K562 (cell line): Measurements from ENCODE around the gene SRP72. TPM values are rescaled to one million over a fixed set of nuclear protein-coding genes. Genes with fewer than 3 reads are reported as not detected.
A peak's percentile ranks its signal among the peaks of the same experiment; 100 is the strongest.

Source experiments
- BCOR ChIP-seq: fragments of 450-650 bp; IDR thresholded peaks from 2 replicates; pipeline ENCODE4 v1.6.1; 2016
- BRD4 ChIP-seq: fragments of 200-600 bp; sonication (generic); IDR thresholded peaks from 2 replicates; pipeline ENCODE4 v1.6.1; 2017; ENCODE audit warnings: inconsistent platforms
- CREM ChIP-seq: IDR thresholded peaks from 2 replicates; pipeline ENCODE4 v1.6.1; 2014; ENCODE audit warnings: antibody characterized with exemption, low read depth
- FOXK2 ChIP-seq, 2 experiments: fragments of 450-650 bp; IDR thresholded peaks in 1 of 2; conservative IDR thresholded peaks in 1 of 2; 2 replicates each; pipeline ENCODE4 v1.6.1; 2016; ENCODE audit warnings: low read depth in 2 of 2, mild to moderate bottlenecking in 1 of 2
- POLR2H ChIP-seq: IDR thresholded peaks from 2 replicates; pipeline ENCODE4 v1.6.1; 2016; ENCODE audit warnings: missing genetic modification characterization, low read depth, mild to moderate bottlenecking, control low read depth, missing compliant biosample characterization, moderate library complexity
- PTBP1 ChIP-seq: fragments of 200-400 bp; formaldehyde crosslinking; IDR thresholded peaks from 2 replicates; pipeline ENCODE4 v1.6.1; 2017; ENCODE audit warnings: low read depth, low read length
- SLC30A9 ChIP-seq: fragments of 250-450 bp; sonication (Bioruptor Pico); IDR thresholded peaks from 2 replicates; pipeline ENCODE4 v1.8.0; 2022; ENCODE audit warnings: mild to moderate bottlenecking, moderate library complexity
- SMAD3 ChIP-seq: fragments of 450-650 bp; formaldehyde crosslinking; conservative IDR thresholded peaks from 2 replicates; pipeline ENCODE4 v1.4.0; 2020; ENCODE audit warnings: mild to moderate bottlenecking
- TEAD1 ChIP-seq, 2 experiments: fragments of 450-650 bp in 1 of 2; sonication (generic) in 1 of 2; formaldehyde crosslinking; IDR thresholded peaks; 2 replicates each; pipeline versions ENCODE4 v1.4.0 to v1.8.0; 2020 to 2022; ENCODE audit warnings: mild to moderate bottlenecking in 2 of 2, missing genetic modification reagents in 1 of 2
- TEAD2 ChIP-seq: fragments of 450-650 bp; IDR thresholded peaks from 2 replicates; pipeline ENCODE4 v1.6.1; 2016; ENCODE audit warnings: missing genetic modification characterization, control low read depth, missing compliant biosample characterization
- TEAD4 ChIP-seq, 2 experiments: sonication (generic) in 1 of 2; formaldehyde crosslinking in 1 of 2; IDR thresholded peaks; 2 replicates each; pipeline versions ENCODE4 v1.6.1 to v1.8.0; 2012 to 2022; ENCODE audit warnings: borderline replicate concordance in 1 of 2, inconsistent platforms in 1 of 2, low read length in 1 of 2, mild to moderate bottlenecking in 1 of 2, missing genetic modification reagents in 1 of 2
- XRCC4 ChIP-seq: IDR thresholded peaks from one replicate; pipeline ENCODE4 v1.6.1; 2011; ENCODE audit not compliant: insufficient read depth, insufficient read length; ENCODE audit errors: extremely low read depth
- ZNF584 ChIP-seq: fragments of 200-800 bp; sonication (Bioruptor generic); IDR thresholded peaks from 2 replicates; pipeline ENCODE4 v1.6.1; 2016; ENCODE audit warnings: low read depth, mild to moderate bottlenecking, missing genetic modification characterization, missing compliant biosample characterization
- ZNF77 ChIP-seq: fragments of 250-450 bp; sonication (Bioruptor Pico); IDR thresholded peaks from 2 replicates; pipeline ENCODE4 v1.5.0; 2020
- polyA plus RNA-seq, 8 experiments: library from polyadenylated mRNA; depleted of rRNA in 4 of 8; stranded (reverse) in 5 of 8; unstranded in 3 of 8; fragments of >200 nt; fragmentation: Nextera tagmentation in 2 of 8; fragmentation: Illumina TruSeq in 1 of 8; extraction: Ambion mirVana in 2 of 8; extraction: Trizol in 1 of 8; gene quantifications; 2 replicates each; pipeline versions ENCODE4 v1.2.1 to v1.2.3, GENCODE V29; 2011 to 2014; ENCODE audit warnings: inconsistent platforms in 1 of 8, missing spikeins in 1 of 8
- total RNA-seq, 7 experiments: library from RNA; depleted of rRNA in 6 of 7; stranded (reverse); fragments of >200 nt in 6 of 7; fragmentation: Illumina TruSeq in 2 of 7; extraction: Trizol in 2 of 7; gene quantifications; 2 replicates each; pipeline versions ENCODE4 v1.2.1 to v1.2.3, GENCODE V29; 2011 to 2021; ENCODE audit warnings: low replicate concordance in 1 of 7
- TF ChIP-seq, protein P1 (sequence below): sonication (generic); formaldehyde crosslinking; IDR thresholded peaks from 2 replicates; pipeline ENCODE4 v1.8.0; 2022; ENCODE audit warnings: missing genetic modification reagents, mild to moderate bottlenecking, borderline replicate concordance
- TF ChIP-seq, protein P2 (sequence below): fragments of 250-450 bp; sonication (Bioruptor Pico); IDR thresholded peaks from 2 replicates; pipeline ENCODE4 v1.4.0; 2020; ENCODE audit warnings: mild to moderate bottlenecking, moderate library complexity
- TF ChIP-seq, protein P3 (sequence below): sonication (generic); formaldehyde crosslinking; IDR thresholded peaks from 2 replicates; pipeline ENCODE4 v1.8.0; 2022; ENCODE audit warnings: missing genetic modification reagents, mild to moderate bottlenecking, borderline replicate concordance
- TF ChIP-seq, protein P4 (sequence below): fragments of 450-650 bp; IDR thresholded peaks from 2 replicates; pipeline ENCODE4 v1.6.1; 2016; ENCODE audit warnings: mild to moderate bottlenecking
- TF ChIP-seq, protein P5 (sequence below): fragments of 250-450 bp; sonication (Bioruptor Pico); IDR thresholded peaks from 2 replicates; pipeline ENCODE4 v1.5.0; 2021

SRP72 gene
- total and polyA plus RNA-seq, 9 of the 15 experiments (the other 6 are each of a cell fraction or from before 2014, with no cell fraction given): 124 to 341 (median 202) TPM

DNA sequence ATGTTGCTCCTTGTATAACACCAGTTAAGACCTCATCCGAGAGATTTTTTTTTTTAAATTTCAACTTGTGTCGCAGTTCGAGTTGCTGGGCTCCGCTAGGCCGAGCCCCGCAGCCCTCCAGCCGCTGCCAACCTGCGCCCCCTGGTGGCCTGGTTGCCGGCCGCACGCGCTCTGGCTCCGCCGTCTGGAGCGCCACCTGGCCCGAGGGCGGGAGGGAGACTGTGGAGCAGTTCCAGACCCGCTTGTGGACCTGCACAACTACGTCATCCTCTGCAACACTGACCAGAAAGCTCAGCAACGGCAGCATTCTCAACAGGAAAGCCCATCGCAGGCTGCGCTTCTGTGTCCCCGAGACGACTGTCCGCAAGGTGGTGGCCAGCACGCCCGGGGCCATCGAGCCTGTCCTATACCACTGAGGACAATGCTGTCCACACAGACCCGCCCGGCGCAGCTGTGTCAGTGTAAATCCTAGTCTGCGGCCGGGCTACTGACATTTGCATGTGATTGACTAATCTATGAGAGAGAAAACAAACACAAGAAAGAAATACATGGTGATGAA lies 77.2 kb downstream of the SRP72 start (continued):
- TF ChIP-seq, protein P1, sequence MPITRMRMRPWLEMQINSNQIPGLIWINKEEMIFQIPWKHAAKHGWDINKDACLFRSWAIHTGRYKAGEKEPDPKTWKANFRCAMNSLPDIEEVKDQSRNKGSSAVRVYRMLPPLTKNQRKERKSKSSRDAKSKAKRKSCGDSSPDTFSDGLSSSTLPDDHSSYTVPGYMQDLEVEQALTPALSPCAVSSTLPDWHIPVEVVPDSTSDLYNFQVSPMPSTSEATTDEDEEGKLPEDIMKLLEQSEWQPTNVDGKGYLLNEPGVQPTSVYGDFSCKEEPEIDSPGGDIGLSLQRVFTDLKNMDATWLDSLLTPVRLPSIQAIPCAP (CRISPR knock-in tag): no peak
- TF ChIP-seq CREM: peak; percentile 87
- no peak for TF ChIP-seq BRD4
- TF ChIP-seq TEAD4 (IDR thresholded peaks at IDR 0.05; ENCODE audit: low read length): no peak
- no peak for TF ChIP-seq TEAD4 (CRISPR knock-in tag; IDR thresholded peaks at IDR 0.05; ENCODE audit: borderline replicate concordance)
- peak in 1 of 2 experiments; percentile 57; a peak in 1 of 4 replicates for TF ChIP-seq TEAD1 (CRISPR knock-in tag; IDR thresholded peaks at IDR 0.05)
- no peak for TF ChIP-seq SMAD3 (CRISPR knock-in tag)
- TF ChIP-seq BCOR: no peak; the same call in 1 of the 2 replicates
- no peak for TF ChIP-seq XRCC4
- TF ChIP-seq, protein P2, sequence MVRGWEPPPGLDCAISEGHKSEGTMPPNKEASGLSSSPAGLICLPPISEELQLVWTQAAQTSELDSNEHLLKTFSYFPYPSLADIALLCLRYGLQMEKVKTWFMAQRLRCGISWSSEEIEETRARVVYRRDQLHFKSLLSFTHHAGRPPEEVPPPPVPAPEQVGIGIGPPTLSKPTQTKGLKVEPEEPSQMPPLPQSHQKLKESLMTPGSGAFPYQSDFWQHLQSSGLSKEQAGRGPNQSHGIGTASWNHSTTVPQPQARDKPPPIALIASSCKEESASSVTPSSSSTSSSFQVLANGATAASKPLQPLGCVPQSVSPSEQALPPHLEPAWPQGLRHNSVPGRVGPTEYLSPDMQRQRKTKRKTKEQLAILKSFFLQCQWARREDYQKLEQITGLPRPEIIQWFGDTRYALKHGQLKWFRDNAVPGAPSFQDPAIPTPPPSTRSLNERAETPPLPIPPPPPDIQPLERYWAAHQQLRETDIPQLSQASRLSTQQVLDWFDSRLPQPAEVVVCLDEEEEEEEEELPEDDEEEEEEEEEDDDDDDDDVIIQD: no peak
- no peak for TF ChIP-seq ZNF584
- TF ChIP-seq FOXK2 (conservative IDR thresholded peaks at IDR 0.05 in 1 of 2, IDR thresholded peaks at IDR 0.05 in 1 of 2; ENCODE audit: low read depth in 2 of 2): no peak
- TF ChIP-seq POLR2H (tag): no peak
- no peak for TF ChIP-seq SLC30A9 (CRISPR knock-in tag)
- TF ChIP-seq, protein P3, sequence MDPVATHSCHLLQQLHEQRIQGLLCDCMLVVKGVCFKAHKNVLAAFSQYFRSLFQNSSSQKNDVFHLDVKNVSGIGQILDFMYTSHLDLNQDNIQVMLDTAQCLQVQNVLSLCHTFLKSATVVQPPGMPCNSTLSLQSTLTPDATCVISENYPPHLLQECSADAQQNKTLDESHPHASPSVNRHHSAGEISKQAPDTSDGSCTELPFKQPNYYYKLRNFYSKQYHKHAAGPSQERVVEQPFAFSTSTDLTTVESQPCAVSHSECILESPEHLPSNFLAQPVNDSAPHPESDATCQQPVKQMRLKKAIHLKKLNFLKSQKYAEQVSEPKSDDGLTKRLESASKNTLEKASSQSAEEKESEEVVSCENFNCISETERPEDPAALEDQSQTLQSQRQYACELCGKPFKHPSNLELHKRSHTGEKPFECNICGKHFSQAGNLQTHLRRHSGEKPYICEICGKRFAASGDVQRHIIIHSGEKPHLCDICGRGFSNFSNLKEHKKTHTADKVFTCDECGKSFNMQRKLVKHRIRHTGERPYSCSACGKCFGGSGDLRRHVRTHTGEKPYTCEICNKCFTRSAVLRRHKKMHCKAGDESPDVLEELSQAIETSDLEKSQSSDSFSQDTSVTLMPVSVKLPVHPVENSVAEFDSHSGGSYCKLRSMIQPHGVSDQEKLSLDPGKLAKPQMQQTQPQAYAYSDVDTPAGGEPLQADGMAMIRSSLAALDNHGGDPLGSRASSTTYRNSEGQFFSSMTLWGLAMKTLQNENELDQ (CRISPR knock-in tag): no peak
- no peak for TF ChIP-seq ZNF77
- TF ChIP-seq, protein P4, sequence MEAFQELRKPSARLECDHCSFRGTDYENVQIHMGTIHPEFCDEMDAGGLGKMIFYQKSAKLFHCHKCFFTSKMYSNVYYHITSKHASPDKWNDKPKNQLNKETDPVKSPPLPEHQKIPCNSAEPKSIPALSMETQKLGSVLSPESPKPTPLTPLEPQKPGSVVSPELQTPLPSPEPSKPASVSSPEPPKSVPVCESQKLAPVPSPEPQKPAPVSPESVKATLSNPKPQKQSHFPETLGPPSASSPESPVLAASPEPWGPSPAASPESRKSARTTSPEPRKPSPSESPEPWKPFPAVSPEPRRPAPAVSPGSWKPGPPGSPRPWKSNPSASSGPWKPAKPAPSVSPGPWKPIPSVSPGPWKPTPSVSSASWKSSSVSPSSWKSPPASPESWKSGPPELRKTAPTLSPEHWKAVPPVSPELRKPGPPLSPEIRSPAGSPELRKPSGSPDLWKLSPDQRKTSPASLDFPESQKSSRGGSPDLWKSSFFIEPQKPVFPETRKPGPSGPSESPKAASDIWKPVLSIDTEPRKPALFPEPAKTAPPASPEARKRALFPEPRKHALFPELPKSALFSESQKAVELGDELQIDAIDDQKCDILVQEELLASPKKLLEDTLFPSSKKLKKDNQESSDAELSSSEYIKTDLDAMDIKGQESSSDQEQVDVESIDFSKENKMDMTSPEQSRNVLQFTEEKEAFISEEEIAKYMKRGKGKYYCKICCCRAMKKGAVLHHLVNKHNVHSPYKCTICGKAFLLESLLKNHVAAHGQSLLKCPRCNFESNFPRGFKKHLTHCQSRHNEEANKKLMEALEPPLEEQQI: 0 out of 2 replicates have a peak, but pooled peaks have one; percentile 49
- TF ChIP-seq TEAD2 (tag): no peak
- no peak for TF ChIP-seq PTBP1
- TF ChIP-seq, protein P5, sequence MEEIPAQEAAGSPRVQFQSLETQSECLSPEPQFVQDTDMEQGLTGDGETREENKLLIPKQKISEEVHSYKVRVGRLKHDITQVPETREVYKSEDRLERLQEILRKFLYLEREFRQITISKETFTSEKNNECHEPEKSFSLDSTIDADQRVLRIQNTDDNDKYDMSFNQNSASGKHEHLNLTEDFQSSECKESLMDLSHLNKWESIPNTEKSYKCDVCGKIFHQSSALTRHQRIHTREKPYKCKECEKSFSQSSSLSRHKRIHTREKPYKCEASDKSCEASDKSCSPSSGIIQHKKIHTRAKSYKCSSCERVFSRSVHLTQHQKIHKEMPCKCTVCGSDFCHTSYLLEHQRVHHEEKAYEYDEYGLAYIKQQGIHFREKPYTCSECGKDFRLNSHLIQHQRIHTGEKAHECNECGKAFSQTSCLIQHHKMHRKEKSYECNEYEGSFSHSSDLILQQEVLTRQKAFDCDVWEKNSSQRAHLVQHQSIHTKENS: no peak
